ENCODE measurements around the gene SLC35G6.
"Not testable (repeated sequence)": the region's sequence is repeated elsewhere in the genome, so short reads cannot be mapped to it uniquely, and the experiment has no call there.

Gene SLC35G6

GRCh38 chr17:7460850-7461660 is 20.2 kb upstream of the SLC35G6 start:
- no peak for DNase-seq

- no peak for DNase-seq
Observed at GRCh38 chr17:7462474-7463371, 18.5 kb upstream of the SLC35G6 start.

- DNase-seq = no peak
Observed at GRCh38 chr17:7463372-7463846, 17.8 kb upstream of the SLC35G6 start.

GRCh38 chr17:7464081-7464480 is 17.2 kb upstream of the SLC35G6 start:
- no peak for DNase-seq

GRCh38 chr17:7465597-7466275 is 15.5 kb upstream of the SLC35G6 start:
- DNase-seq = no peak

- no peak for DNase-seq
Observed at GRCh38 chr17:7466318-7466638, 15.0 kb upstream of the SLC35G6 start.

GRCh38 chr17:7466639-7467341 is 14.5 kb upstream of the SLC35G6 start:
- DNase-seq = no peak

GRCh38 chr17:7467498-7467897 is 13.7 kb upstream of the SLC35G6 start:
- no peak for DNase-seq

GRCh38 chr17:7468290-7468689 is 13.0 kb upstream of the SLC35G6 start:
- no peak for DNase-seq

- no peak for DNase-seq
Observed at GRCh38 chr17:7468804-7469389, 12.3 kb upstream of the SLC35G6 start.

GRCh38 chr17:7469843-7470242 is 11.4 kb upstream of the SLC35G6 start:
- not testable (repeated sequence) for DNase-seq

GRCh38 chr17:7470457-7470973 is 10.7 kb upstream of the SLC35G6 start:
- not testable (repeated sequence) for DNase-seq

GRCh38 chr17:7471729-7472128 is 9.5 kb upstream of the SLC35G6 start:
- no peak for DNase-seq

GRCh38 chr17:7474767-7475166 is 6.5 kb upstream of the SLC35G6 start:
- not testable (repeated sequence) for DNase-seq

GRCh38 chr17:7475764-7476422 is 5.4 kb upstream of the SLC35G6 start:
- no peak for DNase-seq

GRCh38 chr17:7476494-7476893 is 4.8 kb upstream of the SLC35G6 start:
- DNase-seq = no peak

GRCh38 chr17:7476951-7477350 is 4.3 kb upstream of the SLC35G6 start:
- no peak for DNase-seq

GRCh38 chr17:7477392-7478275 is 3.6 kb upstream of the SLC35G6 start:
- no peak for DNase-seq

- DNase-seq = no peak
Observed at GRCh38 chr17:7478276-7479212, 2.7 kb upstream of the SLC35G6 start.

Data from NCI-H748 treated with DMSO at 0.1 percent for 48 hours (cell line).